NCI-H774 (cell line): ENCODE measurements around the gene NIPSNAP2.
"Not testable (repeated sequence)": the region's sequence is repeated elsewhere in the genome, so short reads cannot be mapped to it uniquely, and the experiment has no call there.

Experiments
- DNase-seq: peaks from one replicate; lab custom pipeline; 2025; lab: John Stamatoyannopoulos, UW

NIPSNAP2 gene

GRCh38 chr7:55975988-55976633, 11.7 kb downstream of the NIPSNAP2 start:
- DNase-seq = peak; percentile 83

DNA sequence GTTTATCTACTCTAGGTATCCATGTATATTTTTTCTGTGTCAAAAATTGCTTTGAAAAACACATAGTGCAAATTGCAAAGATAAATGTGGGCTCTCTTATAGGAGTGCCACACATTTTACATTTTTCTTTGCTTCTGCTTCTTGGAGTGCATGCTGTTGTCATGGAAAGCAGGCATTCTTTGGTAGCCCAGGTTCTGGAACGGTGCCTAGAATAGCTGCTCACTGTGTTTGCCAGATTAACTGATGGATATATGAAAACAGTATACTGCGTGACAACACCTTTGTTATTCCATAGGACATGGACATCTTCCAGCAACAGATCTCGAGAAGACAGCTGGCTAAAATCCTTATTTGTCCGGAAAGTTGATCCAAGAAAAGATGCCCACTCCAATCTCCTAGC, 13.4 kb downstream of the NIPSNAP2 start:
- peak; percentile 61 for DNase-seq

- DNase-seq = no peak
Measured at GRCh38 chr7:55980266-55980665, 15.9 kb downstream of the NIPSNAP2 start.

GRCh38 chr7:55983537-55983936, 19.2 kb downstream of the NIPSNAP2 start:
- no peak for DNase-seq

DNA sequence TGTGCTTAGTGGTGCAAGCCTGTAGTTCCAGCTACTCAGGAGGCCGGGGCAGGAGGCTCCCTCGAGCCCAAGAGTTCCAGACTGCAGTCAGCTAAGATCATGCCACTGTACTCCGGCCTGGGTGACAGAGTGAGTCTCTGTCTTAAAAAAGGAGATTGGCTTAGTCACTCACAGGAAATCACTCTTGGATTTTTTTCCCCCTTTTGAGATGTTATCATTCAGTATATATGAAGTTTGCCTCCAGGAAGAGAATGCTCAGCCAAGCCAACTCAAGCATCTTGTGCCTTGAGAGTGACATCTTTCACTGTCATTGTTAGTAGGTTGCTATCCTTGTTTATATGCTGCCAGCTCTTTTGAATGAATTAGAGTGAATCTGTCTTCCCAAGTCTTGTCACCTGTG, 28.0 kb downstream of the NIPSNAP2 start:
- no peak for DNase-seq

- no peak for DNase-seq
Measured at GRCh38 chr7:55996856-55997500, 32.6 kb downstream of the NIPSNAP2 start.

- no peak for DNase-seq
Measured at GRCh38 chr7:56003749-56004148, 39.4 kb downstream of the NIPSNAP2 start.

DNA sequence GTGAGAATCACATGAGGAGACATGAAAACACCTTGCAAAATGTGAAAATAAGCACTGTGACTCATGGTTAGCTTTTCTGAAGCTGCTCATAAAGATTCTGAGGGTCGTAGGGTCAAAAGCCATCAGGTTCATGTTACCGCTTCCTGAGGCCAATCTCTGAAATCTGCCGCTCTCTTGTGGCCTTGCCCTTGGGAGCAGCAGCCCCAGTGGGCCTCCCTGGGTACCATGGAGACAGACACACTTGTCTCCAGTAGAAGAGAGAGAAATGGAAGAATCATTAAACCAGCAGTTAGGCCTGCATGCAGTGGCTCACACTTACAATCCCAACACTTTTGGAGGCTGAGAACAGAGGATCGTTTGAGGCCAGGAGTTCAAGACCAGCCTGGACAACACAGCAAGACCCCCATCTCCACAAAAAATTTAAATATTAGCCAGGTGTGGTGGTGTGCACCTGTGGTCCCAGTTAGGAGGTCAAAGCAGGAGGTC, 42.8 kb downstream of the NIPSNAP2 start:
- no peak for DNase-seq

DNA sequence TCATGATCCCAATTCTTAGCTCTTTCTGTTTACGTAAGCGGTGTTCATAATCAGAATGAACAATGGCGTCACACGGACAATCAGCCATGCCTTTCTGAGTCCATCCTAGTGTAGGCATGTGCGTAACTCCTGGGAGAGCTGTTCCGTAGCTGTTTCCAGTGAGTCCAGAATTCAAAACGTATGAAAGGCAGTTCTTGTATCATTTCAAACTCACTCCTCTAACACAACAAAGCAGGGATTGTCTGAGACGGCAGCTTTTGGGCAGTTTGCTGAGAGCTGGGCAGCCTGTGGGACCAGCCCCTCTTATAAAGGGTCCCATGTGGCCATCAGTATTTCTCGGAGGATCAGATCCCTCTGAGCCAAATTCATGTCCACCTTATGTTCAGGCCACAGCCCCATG, 43.5 kb downstream of the NIPSNAP2 start:
- DNase-seq = no peak

DNA sequence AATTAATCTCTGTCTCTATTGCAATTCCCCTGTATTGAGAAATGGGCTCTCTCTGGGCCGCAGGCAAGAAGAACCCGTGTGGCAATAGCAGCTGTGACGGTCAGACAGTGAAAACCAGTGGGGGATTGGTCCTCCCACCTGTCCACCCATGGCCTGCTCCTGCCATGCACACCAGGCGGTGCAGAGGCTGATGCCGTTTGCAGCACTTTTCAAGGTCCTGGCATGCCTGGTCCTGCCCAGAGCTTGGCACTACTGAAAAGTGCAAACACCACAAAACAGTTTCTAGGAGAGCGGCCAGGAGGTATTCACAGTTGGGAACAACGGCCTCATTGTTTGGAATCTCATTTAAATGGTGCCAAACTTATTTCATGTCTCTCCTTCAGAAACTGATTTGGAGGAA, 45.3 kb downstream of the NIPSNAP2 start:
- DNase-seq = peak; percentile 69

DNA sequence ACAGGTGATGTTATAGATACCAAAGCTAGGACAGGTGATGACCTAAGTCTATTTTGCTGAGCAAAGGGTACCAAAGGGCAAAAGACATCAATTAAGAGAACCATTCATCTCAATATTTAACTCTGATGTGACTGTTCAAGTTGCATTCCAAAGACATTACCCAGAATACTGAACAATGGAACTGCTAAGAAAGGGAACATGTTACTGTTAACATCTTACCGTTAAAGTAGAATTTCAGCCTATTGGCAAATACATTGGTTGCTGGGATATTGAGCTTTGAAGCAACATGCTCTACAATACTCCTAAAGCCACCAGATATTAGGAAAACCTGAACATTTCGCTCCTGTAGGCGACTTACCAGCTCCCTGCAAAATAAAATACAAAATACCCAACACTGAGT, 52.6 kb downstream of the NIPSNAP2 start:
- DNase-seq = not testable (repeated sequence)

GRCh38 chr7:56019501-56019900, 55.1 kb downstream of the NIPSNAP2 start:
- no peak for DNase-seq

GRCh38 chr7:56023500-56023899, 59.1 kb downstream of the NIPSNAP2 start:
- no peak for DNase-seq

GRCh38 chr7:56026538-56026937, 62.2 kb downstream of the NIPSNAP2 start:
- no peak for DNase-seq

DNA sequence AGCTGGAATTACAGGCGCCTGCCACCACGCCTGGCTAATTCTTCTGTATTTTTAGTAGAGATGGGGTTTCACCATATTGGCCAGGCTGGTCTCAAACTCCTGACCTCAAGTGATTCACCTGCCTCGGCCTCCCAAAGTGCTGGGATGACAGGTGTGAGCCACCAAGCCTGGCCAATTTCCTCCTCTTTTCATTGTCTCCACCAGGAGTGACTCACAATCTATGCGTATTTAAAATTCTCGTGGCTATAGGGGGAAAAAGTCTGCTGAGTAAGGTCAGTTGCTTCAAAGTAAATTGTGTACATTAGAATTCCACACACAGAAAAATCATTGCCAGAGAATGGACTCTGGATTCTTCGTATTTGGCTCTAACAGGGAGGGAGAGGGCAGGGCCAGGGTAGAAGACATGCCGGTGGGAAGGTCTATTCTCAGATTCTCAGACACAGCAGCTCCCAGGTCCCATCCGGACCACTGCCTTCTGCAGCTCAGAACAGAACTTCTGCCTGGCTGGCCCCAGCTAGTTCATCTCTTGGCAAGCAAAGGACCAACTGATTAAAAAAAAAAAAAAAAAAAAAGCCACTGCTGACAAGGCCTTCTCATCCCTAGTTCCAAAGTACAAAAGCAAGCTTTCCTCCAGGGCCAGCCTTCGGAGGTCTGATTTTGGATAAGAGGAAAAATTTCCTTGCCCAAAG, 64.7 kb downstream of the NIPSNAP2 start:
- no peak for DNase-seq

GRCh38 chr7:56030340-56030739, 66.0 kb downstream of the NIPSNAP2 start:
- DNase-seq = no peak

DNA sequence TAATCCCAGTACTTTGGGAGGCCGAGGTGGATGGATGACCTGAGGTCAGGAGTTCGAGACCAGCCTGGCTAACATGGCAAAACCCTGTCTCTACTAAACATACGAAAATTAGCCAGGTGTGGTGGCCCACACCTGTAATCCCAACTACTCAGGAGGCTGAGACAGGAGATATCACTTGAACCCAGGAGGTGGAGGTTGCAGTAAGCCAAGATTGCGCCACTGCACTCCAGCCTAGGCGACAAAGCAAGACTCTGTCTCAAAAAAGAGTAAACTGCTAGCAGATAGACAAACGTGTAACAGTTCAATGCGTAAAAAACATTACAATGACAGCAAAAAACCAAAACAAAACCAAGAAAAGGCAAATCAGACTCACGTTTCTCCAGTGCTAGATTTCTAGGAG, 67.2 kb downstream of the NIPSNAP2 start:
- not testable (repeated sequence) for DNase-seq

DNA sequence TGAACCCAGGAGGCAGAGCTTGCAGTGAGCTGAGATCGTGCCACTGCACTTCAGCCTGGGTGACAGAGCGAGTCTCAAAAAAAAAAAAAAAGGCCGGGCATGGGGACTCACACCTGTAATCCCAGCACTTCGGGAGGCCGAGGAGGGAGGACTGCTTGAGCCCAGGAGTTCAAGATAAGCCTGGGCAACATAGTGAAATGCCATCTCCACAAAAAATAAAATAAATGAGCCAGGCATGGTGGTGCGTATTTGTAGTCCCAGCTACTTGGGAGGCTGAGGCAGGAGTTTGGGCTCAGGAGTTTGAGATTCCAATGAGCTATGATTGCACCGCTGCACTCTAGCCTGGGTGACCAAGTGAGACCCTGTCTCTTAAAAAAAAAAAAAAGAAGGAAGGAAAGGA, 68.2 kb downstream of the NIPSNAP2 start:
- DNase-seq = not testable (repeated sequence)

DNA sequence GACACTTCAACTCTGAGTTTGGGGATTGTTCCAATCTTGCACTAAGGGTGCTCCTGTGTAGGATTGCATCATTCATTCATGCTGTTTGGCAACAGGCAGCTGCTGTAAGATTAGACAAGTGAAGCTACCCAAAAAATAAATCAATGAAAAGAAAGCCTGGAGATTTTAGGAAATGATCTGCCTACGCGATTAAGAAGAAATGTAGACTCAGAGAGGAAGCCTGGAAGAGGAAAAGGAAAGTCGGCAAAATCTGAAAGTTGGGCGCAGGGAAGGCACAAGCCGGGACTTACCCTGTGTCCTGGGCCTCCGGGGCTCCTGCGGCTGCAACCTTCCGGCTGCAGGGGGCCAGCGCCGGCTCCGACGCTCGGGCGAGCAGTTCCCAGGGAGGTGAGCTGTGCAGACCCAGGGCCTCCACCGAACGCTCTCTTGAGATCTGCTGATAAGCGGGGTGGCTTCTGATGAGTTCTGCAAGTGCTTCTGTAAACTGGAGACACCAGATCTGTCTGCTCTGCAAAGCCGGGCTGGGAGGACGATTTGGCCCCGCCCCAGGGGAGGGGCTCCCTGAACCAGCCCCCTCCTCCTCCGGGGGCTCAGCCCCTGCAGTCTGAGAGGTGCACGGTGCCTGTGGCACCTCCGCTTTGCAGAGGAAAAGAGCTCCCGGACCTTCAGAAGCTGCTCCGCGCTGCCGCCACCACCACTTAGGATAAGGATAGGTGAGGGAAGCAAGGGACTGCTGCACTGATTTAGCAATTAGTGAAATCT, 69.5 kb downstream of the NIPSNAP2 start:
- DNase-seq = peak; percentile 74

- DNase-seq = no peak
Measured at GRCh38 chr7:56040730-56041129, 76.3 kb downstream of the NIPSNAP2 start.

- DNase-seq = not testable (repeated sequence)
Measured at GRCh38 chr7:56045758-56046157, 81.4 kb downstream of the NIPSNAP2 start.

DNA sequence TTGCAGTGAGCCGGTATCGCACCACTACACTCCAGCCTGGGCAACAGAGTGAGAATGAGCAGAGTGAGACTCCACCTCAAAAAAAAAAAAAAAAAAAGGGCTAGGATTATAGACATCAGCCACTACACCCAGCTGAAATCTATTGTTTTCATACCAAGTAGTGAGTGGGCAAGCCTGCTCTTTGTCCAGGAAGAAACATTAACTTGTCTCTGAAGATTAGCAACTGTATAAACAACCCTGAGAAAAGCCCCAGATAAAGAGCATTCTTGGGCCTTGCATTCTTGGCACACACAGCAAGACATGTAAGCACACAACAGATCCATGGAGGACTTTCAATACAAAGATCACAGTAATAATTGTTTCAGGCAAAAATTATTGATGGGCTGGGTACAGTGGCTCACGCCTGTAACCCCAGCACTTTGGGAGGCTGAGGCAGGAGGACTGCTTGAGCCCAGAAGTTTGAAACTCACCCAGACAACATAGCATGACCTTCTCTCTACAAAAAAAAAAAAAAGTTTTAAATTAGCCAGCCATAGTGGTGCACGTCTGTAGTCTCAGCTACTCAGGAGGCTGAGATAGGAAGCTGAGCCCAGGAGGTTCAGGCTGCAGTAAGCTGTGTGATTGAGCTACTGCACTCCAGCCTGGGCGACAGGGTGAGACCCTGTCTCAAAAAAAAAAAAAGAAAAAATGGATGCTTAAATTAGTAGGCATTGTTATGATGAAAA, 82.5 kb downstream of the NIPSNAP2 start:
- no peak for DNase-seq
